Measurements from ENCODE around the gene DNASE1.

GRCh38 chr16:3687021-3687420 lies 32.5 kb downstream of the DNASE1 start:
- no peak for TF ChIP-seq CTCF (IDR thresholded peaks at IDR 0.05; ENCODE audit: low read length)
- no peak for TF ChIP-seq EZH2 (IDR thresholded peaks at IDR 0.05; ENCODE audit: borderline replicate concordance, low read length)
